SK-N-SH (cell line): Measurements from ENCODE around the gene GPR183. TPM values are rescaled to one million over a fixed set of nuclear protein-coding genes. Genes with fewer than 3 reads are reported as not detected.

ENCODE experiments used
- CTCF ChIA-PET: fragments of 300-600, 350-600 bp; formaldehyde crosslinking; extraction: SDS; loops from one replicate; lab custom pipeline; 2021; lab: Yijun Ruan, JAX
- POLR2A ChIA-PET: fragments of 350-600 bp; sonication (Branson Sonifier 250); formaldehyde crosslinking; extraction: SDS; loops from one replicate; lab custom pipeline; 2020; ENCODE audit warnings: antibody characterized with exemption, inconsistent platforms; lab: Yijun Ruan, JAX
- DNase-seq: peaks from one replicate; pipeline ENCODE4 v3.0.0; 2012
- H2AFZ ChIP-seq: fragments of 200-600 bp; sonication (generic); 2 replicates; pipeline ENCODE4 v1.8.1; 2016; ENCODE audit warnings: antibody characterized with exemption, mild to moderate bottlenecking, low read depth
- H3F3A ChIP-seq: fragments of 200-600 bp; sonication (generic); replicated peaks from 2 replicates; pipeline ENCODE3; 2016; ENCODE audit warnings: antibody characterized with exemption, mild to moderate bottlenecking; ENCODE audit not compliant: insufficient read depth
- H3K27ac ChIP-seq, 2 experiments: fragments of 200-500 bp in 1 of 2; fragments of 200-600 bp in 1 of 2; sonication (Bioruptor generic) in 1 of 2; sonication (generic), shearing (Covaris generic) in 1 of 2; 2 replicates each; pipeline versions ENCODE4 v1.5.1 to v1.6.1; 2014 to 2016; ENCODE audit warnings: low read depth in 2 of 2, inconsistent platforms in 1 of 2, low read length in 1 of 2, mild to moderate bottlenecking in 1 of 2, mixed read lengths in 1 of 2
- H3K27me3 ChIP-seq: fragments of 200-600 bp; sonication (generic), shearing (Covaris generic); 2 replicates; pipeline ENCODE4 v1.6.1; 2016; ENCODE audit warnings: mixed run types; ENCODE audit not compliant: insufficient read depth
- H3K36me3 ChIP-seq, 2 experiments: fragments of 200-500 bp in 1 of 2; fragments of 200-600 bp in 1 of 2; sonication (Bioruptor generic) in 1 of 2; sonication (generic) in 1 of 2; replicated peaks in 1 of 2; 2 replicates each; pipeline versions ENCODE3 to v1.5.1; 2014 to 2016; ENCODE audit warnings: low read length in 1 of 2, mild to moderate bottlenecking in 1 of 2; ENCODE audit not compliant: insufficient read depth in 2 of 2, control insufficient read depth in 1 of 2
- H3K4me1 ChIP-seq, 2 experiments: fragments of 200-500 bp in 1 of 2; fragments of 200-600 bp in 1 of 2; sonication (Bioruptor generic) in 1 of 2; sonication (generic), shearing (Covaris generic) in 1 of 2; 2 replicates each; pipeline versions ENCODE4 v1.5.1 to v1.6.1; 2014 to 2016; ENCODE audit warnings: low read depth in 1 of 2, low read length in 1 of 2, mixed run types in 1 of 2; ENCODE audit not compliant: insufficient read depth in 2 of 2, control insufficient read depth in 1 of 2
- H3K4me2 ChIP-seq: fragments of 200-600 bp; sonication (generic), shearing (Covaris generic); 2 replicates; pipeline ENCODE4 v1.6.1; 2017; ENCODE audit warnings: mixed run types
- H3K4me3 ChIP-seq, 2 experiments: fragments of 200-500 bp in 1 of 2; fragments of 200-600 bp in 1 of 2; sonication (Bioruptor generic) in 1 of 2; sonication (generic), shearing (Covaris generic) in 1 of 2; 2 replicates each; pipeline versions ENCODE4 v1.5.1 to v1.8.1; 2014 to 2016; ENCODE audit warnings: low read depth in 2 of 2, inconsistent platforms in 1 of 2, low read length in 1 of 2, mild to moderate bottlenecking in 1 of 2, mixed read lengths in 1 of 2, moderate library complexity in 1 of 2
- H3K79me2 ChIP-seq: fragments of 200-600 bp; sonication (generic); 2 replicates; pipeline ENCODE4 v1.8.1; 2017; ENCODE audit warnings: mild to moderate bottlenecking; ENCODE audit not compliant: insufficient read depth
- H3K9ac ChIP-seq: fragments of 200-600 bp; sonication (generic); 2 replicates; pipeline ENCODE4 v1.6.1; 2017; ENCODE audit warnings: mixed run types
- H3K9me2 ChIP-seq: fragments of 200-600 bp; sonication (generic); 2 replicates; pipeline ENCODE4 v1.6.1; 2017; ENCODE audit warnings: mixed run types
- H3K9me3 ChIP-seq: fragments of 200-600 bp; sonication (generic); 2 replicates; pipeline ENCODE4 v1.6.1; 2017; ENCODE audit warnings: mixed run types, mild to moderate bottlenecking, moderate library complexity
- H4K20me1 ChIP-seq: fragments of 200-600 bp; sonication (generic); 2 replicates; pipeline ENCODE4 v1.6.1; 2017; ENCODE audit warnings: mild to moderate bottlenecking, mixed run types; ENCODE audit not compliant: insufficient read depth
- ELF1 ChIP-seq: IDR thresholded peaks from 2 replicates; pipeline ENCODE4 v1.4.0; 2012
- EZH2phosphoT487 ChIP-seq: fragments of 200-600 bp; sonication (generic); IDR thresholded peaks from 2 replicates; pipeline ENCODE4 v1.6.1; 2017; ENCODE audit warnings: low read depth, mixed run types, mild to moderate bottlenecking, antibody characterized with exemption, moderate library complexity, borderline replicate concordance
- GATA2 ChIP-seq: sonication (generic); formaldehyde crosslinking; IDR thresholded peaks from 2 replicates; pipeline ENCODE4 v1.5.0; 2020; ENCODE audit warnings: mild to moderate bottlenecking, missing genetic modification reagents
- MXI1 ChIP-seq: IDR thresholded peaks from 2 replicates; pipeline ENCODE4 v1.6.1; 2012; ENCODE audit warnings: mild to moderate bottlenecking, low read depth, low read length, improper control_type of control experiment
- RAD21 ChIP-seq: IDR thresholded peaks from 2 replicates; pipeline ENCODE4 v1.6.1; 2012; ENCODE audit warnings: mild to moderate bottlenecking, low read length
- RCOR1 ChIP-seq: fragments of 150-350 bp; IDR thresholded peaks from 2 replicates; pipeline ENCODE4 v1.6.1; 2017; ENCODE audit warnings: antibody characterized with exemption, low read length
- RFX5 ChIP-seq: IDR thresholded peaks from 2 replicates; pipeline ENCODE4 v1.6.1; 2012; ENCODE audit warnings: mild to moderate bottlenecking, improper control_type of control experiment, low read length
- RXRA ChIP-seq: IDR thresholded peaks from 2 replicates; pipeline ENCODE4 v1.4.0; 2012; ENCODE audit warnings: low read depth, mild to moderate bottlenecking, borderline replicate concordance
- SMC3 ChIP-seq: IDR thresholded peaks from 2 replicates; pipeline ENCODE4 v1.6.1; 2012; ENCODE audit warnings: low read depth, low read length, improper control_type of control experiment
- TAF1 ChIP-seq: IDR thresholded peaks from 2 replicates; pipeline ENCODE4 v1.6.1; 2012; ENCODE audit warnings: low read depth, mild to moderate bottlenecking, low read length, moderate library complexity, borderline replicate concordance
- TEAD4 ChIP-seq: IDR thresholded peaks from 2 replicates; pipeline ENCODE4 v1.4.0; 2012; ENCODE audit warnings: mild to moderate bottlenecking, borderline replicate concordance; ENCODE audit not compliant: insufficient read depth
- WGBS: methylation state at CpG from one replicate; pipeline ENCODE4 v1.1.6; 2017; ENCODE audit warnings: low lambda C conversion rate; 5-methylcytosine and 5-hydroxymethylcytosine counted together
- polyA plus RNA-seq, 3 experiments: library from polyadenylated mRNA; depleted of rRNA; stranded (reverse); fragments of >200 nt; gene quantifications; 2 replicates each; pipeline ENCODE4 v1.2.3, GENCODE V29; 2012
- TF ChIP-seq, protein P1 (sequence below): fragments of 200-600 bp; sonication (generic); IDR thresholded peaks from 2 replicates; pipeline ENCODE4 v1.6.1; 2017; ENCODE audit warnings: antibody characterized with exemption, mild to moderate bottlenecking, moderate library complexity
- TF ChIP-seq, protein P2 (sequence below): IDR thresholded peaks from 2 replicates; pipeline ENCODE4; 2012
- TF ChIP-seq, protein P3 (sequence below): IDR thresholded peaks from 2 replicates; pipeline ENCODE4 v1.4.0; 2012; ENCODE audit warnings: low read depth
- TF ChIP-seq, protein P4 (sequence below): IDR thresholded peaks from 2 replicates; pipeline ENCODE4 v1.4.0; 2012; ENCODE audit warnings: low read depth, borderline replicate concordance
- TF ChIP-seq, protein P5 (sequence below): IDR thresholded peaks from 2 replicates; pipeline ENCODE4 v1.4.0; 2012; ENCODE audit warnings: low read depth, borderline replicate concordance
- TF ChIP-seq, protein P6 (sequence below): IDR thresholded peaks from 2 replicates; pipeline ENCODE4 v1.6.1; 2012; ENCODE audit warnings: mild to moderate bottlenecking, low read depth, low read length, moderate library complexity

The GPR183 gene
- polyA plus RNA-seq, 1 of the 3 experiments (the other 2 are of a cell fraction) = 0.07 TPM

DNA sequence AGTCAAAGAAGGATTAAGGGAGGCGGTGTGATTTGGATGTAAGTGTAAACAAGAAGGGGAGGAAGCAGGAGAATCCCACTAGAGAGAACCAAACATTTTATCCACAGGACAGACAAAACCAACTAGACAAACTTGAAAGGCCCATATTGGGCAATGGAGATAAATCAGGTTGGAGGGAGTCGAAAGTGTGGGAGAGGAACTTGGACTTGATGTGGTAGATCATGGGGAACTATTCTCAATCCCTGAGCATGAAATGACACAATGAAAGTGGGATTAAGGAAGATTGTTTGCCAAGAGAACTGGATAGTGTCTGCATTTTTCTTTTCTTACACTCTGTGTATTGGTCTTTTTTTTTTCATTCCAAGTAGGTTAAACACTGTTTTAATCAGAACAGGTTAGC, 17.9 kb downstream of the GPR183 start:
- Histone ChIP-seq H3K27ac (no peak overlapping the region), H4K20me1 (no peaks in the 10 kb centered on the region), H3K4me1 (peaks cover 0 to 3% of the 10 kb centered on the region in 2 experiments; a peak in 1 of 4 replicates), H3K27me3 (no peaks in the 10 kb centered on the region), H3F3A (no peaks in the 10 kb centered on the region), H3K4me3 (no peak overlapping the region), H3K9me3 (no peaks in the 10 kb centered on the region), H3K4me2 (no peak overlapping the region), H3K9me2 (no peaks in the 10 kb centered on the region), H3K79me2 (no peaks in the 10 kb centered on the region), H3K36me3 (peaks cover 0 to 8% of the 10 kb centered on the region in 2 experiments), H2AFZ (no peak overlapping the region), H3K9ac (no peak overlapping the region)
- TF ChIP-seq RAD21 (no peak), EZH2phosphoT487 (no peak), SMC3 (no peak), RCOR1 (no peak), GATA2 (no peak), RXRA (no peak), TAF1 (no peak), RFX5 (no peak), MXI1 (no peak), TEAD4 (no peak), ELF1 (no peak)
- TF ChIP-seq, protein P1, sequence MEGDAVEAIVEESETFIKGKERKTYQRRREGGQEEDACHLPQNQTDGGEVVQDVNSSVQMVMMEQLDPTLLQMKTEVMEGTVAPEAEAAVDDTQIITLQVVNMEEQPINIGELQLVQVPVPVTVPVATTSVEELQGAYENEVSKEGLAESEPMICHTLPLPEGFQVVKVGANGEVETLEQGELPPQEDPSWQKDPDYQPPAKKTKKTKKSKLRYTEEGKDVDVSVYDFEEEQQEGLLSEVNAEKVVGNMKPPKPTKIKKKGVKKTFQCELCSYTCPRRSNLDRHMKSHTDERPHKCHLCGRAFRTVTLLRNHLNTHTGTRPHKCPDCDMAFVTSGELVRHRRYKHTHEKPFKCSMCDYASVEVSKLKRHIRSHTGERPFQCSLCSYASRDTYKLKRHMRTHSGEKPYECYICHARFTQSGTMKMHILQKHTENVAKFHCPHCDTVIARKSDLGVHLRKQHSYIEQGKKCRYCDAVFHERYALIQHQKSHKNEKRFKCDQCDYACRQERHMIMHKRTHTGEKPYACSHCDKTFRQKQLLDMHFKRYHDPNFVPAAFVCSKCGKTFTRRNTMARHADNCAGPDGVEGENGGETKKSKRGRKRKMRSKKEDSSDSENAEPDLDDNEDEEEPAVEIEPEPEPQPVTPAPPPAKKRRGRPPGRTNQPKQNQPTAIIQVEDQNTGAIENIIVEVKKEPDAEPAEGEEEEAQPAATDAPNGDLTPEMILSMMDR = no peak
- TF ChIP-seq, protein P2, sequence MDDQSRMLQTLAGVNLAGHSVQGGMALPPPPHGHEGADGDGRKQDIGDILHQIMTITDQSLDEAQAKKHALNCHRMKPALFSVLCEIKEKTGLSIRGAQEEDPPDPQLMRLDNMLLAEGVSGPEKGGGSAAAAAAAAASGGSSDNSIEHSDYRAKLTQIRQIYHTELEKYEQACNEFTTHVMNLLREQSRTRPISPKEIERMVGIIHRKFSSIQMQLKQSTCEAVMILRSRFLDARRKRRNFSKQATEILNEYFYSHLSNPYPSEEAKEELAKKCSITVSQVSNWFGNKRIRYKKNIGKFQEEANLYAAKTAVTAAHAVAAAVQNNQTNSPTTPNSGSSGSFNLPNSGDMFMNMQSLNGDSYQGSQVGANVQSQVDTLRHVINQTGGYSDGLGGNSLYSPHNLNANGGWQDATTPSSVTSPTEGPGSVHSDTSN = no peak
- TF ChIP-seq, protein P3, sequence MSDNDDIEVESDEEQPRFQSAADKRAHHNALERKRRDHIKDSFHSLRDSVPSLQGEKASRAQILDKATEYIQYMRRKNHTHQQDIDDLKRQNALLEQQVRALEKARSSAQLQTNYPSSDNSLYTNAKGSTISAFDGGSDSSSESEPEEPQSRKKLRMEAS = no peak
- TF ChIP-seq, protein P4, sequence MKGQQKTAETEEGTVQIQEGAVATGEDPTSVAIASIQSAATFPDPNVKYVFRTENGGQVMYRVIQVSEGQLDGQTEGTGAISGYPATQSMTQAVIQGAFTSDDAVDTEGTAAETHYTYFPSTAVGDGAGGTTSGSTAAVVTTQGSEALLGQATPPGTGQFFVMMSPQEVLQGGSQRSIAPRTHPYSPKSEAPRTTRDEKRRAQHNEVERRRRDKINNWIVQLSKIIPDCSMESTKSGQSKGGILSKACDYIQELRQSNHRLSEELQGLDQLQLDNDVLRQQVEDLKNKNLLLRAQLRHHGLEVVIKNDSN = no peak
- TF ChIP-seq, protein P5, sequence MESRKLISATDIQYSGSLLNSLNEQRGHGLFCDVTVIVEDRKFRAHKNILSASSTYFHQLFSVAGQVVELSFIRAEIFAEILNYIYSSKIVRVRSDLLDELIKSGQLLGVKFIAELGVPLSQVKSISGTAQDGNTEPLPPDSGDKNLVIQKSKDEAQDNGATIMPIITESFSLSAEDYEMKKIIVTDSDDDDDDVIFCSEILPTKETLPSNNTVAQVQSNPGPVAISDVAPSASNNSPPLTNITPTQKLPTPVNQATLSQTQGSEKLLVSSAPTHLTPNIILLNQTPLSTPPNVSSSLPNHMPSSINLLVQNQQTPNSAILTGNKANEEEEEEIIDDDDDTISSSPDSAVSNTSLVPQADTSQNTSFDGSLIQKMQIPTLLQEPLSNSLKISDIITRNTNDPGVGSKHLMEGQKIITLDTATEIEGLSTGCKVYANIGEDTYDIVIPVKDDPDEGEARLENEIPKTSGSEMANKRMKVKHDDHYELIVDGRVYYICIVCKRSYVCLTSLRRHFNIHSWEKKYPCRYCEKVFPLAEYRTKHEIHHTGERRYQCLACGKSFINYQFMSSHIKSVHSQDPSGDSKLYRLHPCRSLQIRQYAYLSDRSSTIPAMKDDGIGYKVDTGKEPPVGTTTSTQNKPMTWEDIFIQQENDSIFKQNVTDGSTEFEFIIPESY = no peak
- TF ChIP-seq, protein P6, sequence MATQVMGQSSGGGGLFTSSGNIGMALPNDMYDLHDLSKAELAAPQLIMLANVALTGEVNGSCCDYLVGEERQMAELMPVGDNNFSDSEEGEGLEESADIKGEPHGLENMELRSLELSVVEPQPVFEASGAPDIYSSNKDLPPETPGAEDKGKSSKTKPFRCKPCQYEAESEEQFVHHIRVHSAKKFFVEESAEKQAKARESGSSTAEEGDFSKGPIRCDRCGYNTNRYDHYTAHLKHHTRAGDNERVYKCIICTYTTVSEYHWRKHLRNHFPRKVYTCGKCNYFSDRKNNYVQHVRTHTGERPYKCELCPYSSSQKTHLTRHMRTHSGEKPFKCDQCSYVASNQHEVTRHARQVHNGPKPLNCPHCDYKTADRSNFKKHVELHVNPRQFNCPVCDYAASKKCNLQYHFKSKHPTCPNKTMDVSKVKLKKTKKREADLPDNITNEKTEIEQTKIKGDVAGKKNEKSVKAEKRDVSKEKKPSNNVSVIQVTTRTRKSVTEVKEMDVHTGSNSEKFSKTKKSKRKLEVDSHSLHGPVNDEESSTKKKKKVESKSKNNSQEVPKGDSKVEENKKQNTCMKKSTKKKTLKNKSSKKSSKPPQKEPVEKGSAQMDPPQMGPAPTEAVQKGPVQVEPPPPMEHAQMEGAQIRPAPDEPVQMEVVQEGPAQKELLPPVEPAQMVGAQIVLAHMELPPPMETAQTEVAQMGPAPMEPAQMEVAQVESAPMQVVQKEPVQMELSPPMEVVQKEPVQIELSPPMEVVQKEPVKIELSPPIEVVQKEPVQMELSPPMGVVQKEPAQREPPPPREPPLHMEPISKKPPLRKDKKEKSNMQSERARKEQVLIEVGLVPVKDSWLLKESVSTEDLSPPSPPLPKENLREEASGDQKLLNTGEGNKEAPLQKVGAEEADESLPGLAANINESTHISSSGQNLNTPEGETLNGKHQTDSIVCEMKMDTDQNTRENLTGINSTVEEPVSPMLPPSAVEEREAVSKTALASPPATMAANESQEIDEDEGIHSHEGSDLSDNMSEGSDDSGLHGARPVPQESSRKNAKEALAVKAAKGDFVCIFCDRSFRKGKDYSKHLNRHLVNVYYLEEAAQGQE = no peak
- ChIA-PET CTCF (interaction anchor here (1.0 to 2.4 kb wide), 3 partner anchors 11 to 57 kb away, joined by 3 to 8 read pairs (median 4); no protein-coding TSS in a partner anchor), POLR2A (no interaction called here)
- DNase-seq = no peak
- WGBS = 94% methylated on average over 2 of the region's 2 CpGs
